HepG2 (cell line): ENCODE measurements around the gene ERP27. TPM values are rescaled to one million over a fixed set of nuclear protein-coding genes. Genes with fewer than 3 reads are reported as not detected.

Experiments used
- ATAC-seq: fragments of 200-7000 bp; cut with Tn5 transposase; 3 replicates; pipeline ENCODE4 v1.9.1; 2020; ENCODE audit warnings: mild to moderate bottlenecking, moderate library complexity
- BruUV-seq: library from RNA; stranded (reverse); fragments of 400-500 nt; replicated peaks from 2 replicates; lab custom pipeline; 2021; lab: Mats Ljungman, UMichigan
- CTCF ChIA-PET: fragments of 300-600 bp; formaldehyde crosslinking; extraction: SDS; loops from one replicate; lab custom pipeline; 2021; ENCODE audit warnings: low total read pairs, inconsistent platforms, low intra/inter-chr PET ratio; lab: Yijun Ruan, JAX
- POLR2A ChIA-PET: fragments of 350-600 bp; sonication (Branson Sonifier 250); formaldehyde crosslinking; loops from one replicate; lab custom pipeline; 2020; ENCODE audit warnings: antibody characterized with exemption, inconsistent platforms; lab: Yijun Ruan, JAX
- DNase-seq: peaks from one replicate; pipeline ENCODE4 v3.0.0-alpha.2; 2015; ENCODE audit warnings: low spot score
- FAIRE-seq: peaks from 3 replicates; lab custom pipeline; 2011; peaks lifted over from hg19 to GRCh38; lab: Jason Lieb, UNC
- H2AFZ ChIP-seq: one replicate; pipeline ENCODE4 v1.6.1; 2011; ENCODE audit warnings: low read length, inconsistent platforms
- H3K27ac ChIP-seq: fragments of 300-600 bp; 3 replicates; pipeline ENCODE4 v1.8.0; 2011; ENCODE audit warnings: mixed run types, mild to moderate bottlenecking, mixed read lengths, low read length, inconsistent platforms; ENCODE audit not compliant: insufficient read depth; ENCODE audit errors: extremely low read length
- H3K27me3 ChIP-seq, 2 experiments: fragments of 200-600 bp in 1 of 2; 2 replicates in 1 of 2; 3 replicates in 1 of 2; pipeline versions ENCODE4 v1.6.0 to v1.8.0; 2011; ENCODE audit warnings: low read length in 2 of 2, mild to moderate bottlenecking in 2 of 2, moderate library complexity in 2 of 2, inconsistent platforms in 1 of 2; ENCODE audit not compliant: insufficient read depth in 2 of 2, control insufficient read depth in 1 of 2
- H3K36me3 ChIP-seq, 2 experiments: fragments of 200-600 bp in 1 of 2; replicated peaks in 1 of 2; 2 replicates in 1 of 2; 3 replicates in 1 of 2; pipeline versions ENCODE4 v1.5.1 to v1.8.0; 2011; ENCODE audit warnings: low read length in 2 of 2, inconsistent platforms in 1 of 2; ENCODE audit not compliant: insufficient read depth in 2 of 2, control insufficient read depth in 1 of 2
- H3K4me1 ChIP-seq: 2 replicates; pipeline ENCODE4 v1.5.1; 2012; ENCODE audit warnings: low read length, inconsistent platforms; ENCODE audit not compliant: insufficient read depth
- H3K4me2 ChIP-seq: 2 replicates; pipeline ENCODE4 v1.6.0; 2011; ENCODE audit warnings: low read depth, low read length, inconsistent platforms
- H3K4me3 ChIP-seq, 3 experiments: fragments of 200-600 bp in 1 of 3; sonication (generic), shearing (Covaris generic) in 1 of 3; replicated peaks in 1 of 3; 2 replicates each; pipeline ENCODE4 v1.5.1; 2011 to 2016; ENCODE audit warnings: low read length in 3 of 3, inconsistent platforms in 2 of 3, low read depth in 2 of 3, mild to moderate bottlenecking in 2 of 3, control low read depth in 1 of 3, mixed read lengths in 1 of 3; ENCODE audit not compliant: insufficient read depth in 1 of 3
- H3K79me2 ChIP-seq: one replicate; pipeline ENCODE4 v1.6.1; 2011; ENCODE audit warnings: low read length, inconsistent platforms; ENCODE audit not compliant: insufficient read depth
- H3K9ac ChIP-seq: 2 replicates; pipeline ENCODE4 v1.6.0; 2011; ENCODE audit warnings: mild to moderate bottlenecking, low read depth, low read length, inconsistent platforms; ENCODE audit not compliant: insufficient read depth
- H3K9me3 ChIP-seq: 2 replicates; pipeline ENCODE4 v1.5.1; 2012; ENCODE audit warnings: mild to moderate bottlenecking, low read length
- H4K20me1 ChIP-seq: 2 replicates; pipeline ENCODE4 v1.6.0; 2011; ENCODE audit warnings: inconsistent platforms, mild to moderate bottlenecking, low read length, moderate library complexity; ENCODE audit not compliant: insufficient read depth
- NCOR1 ChIP-seq: fragments of 200-600 bp; sonication (generic); IDR thresholded peaks from 2 replicates; pipeline ENCODE4 v1.7.0; 2017; ENCODE audit warnings: antibody characterized with exemption, low read length, borderline replicate concordance
- NR2F6 ChIP-seq, 2 experiments: IDR thresholded peaks; 2 replicates each; pipeline ENCODE4 v1.6.1; 2016; ENCODE audit warnings: antibody characterized with exemption in 1 of 2, mild to moderate bottlenecking in 1 of 2
- POLR2A ChIP-seq, 2 experiments: IDR thresholded peaks; 2 replicates each; pipeline ENCODE4 v1.6.1; 2011; ENCODE audit warnings: low read depth in 2 of 2, low read length in 2 of 2, mild to moderate bottlenecking in 1 of 2, moderate library complexity in 1 of 2; ENCODE audit not compliant: insufficient read depth in 1 of 2
- POLR2AphosphoS2 ChIP-seq: IDR thresholded peaks from 2 replicates; pipeline ENCODE4 v1.6.1; 2011; ENCODE audit warnings: low read depth, low read length, improper control_type of control experiment
- TBL1XR1 ChIP-seq: fragments of 150-350 bp; IDR thresholded peaks from 2 replicates; pipeline ENCODE4 v1.6.1; 2014; ENCODE audit warnings: borderline replicate concordance, low read length; ENCODE audit not compliant: partially characterized antibody
- ZNF343 ChIP-seq: sonication (generic); formaldehyde crosslinking; IDR thresholded peaks from 2 replicates; pipeline ENCODE4 v1.4.0; 2020; ENCODE audit warnings: mild to moderate bottlenecking, missing genetic modification reagents
- ZNF879 ChIP-seq: sonication (generic); formaldehyde crosslinking; IDR thresholded peaks from 2 replicates; pipeline ENCODE4 v1.8.1; 2023; ENCODE audit warnings: missing genetic modification reagents
- WGBS: methylation state at CpG from one replicate; pipeline ENCODE4 v1.1.6; 2017; ENCODE audit warnings: low lambda C conversion rate; 5-methylcytosine and 5-hydroxymethylcytosine counted together
- in situ Hi-C: cut with HindIII; loops from 2 replicates; pipeline ENCODE4 v1.10.0; 2017; ENCODE audit warnings: low pct_unique_long_range_greater_than_20kb; ENCODE audit not compliant: extremely low pct_ligation_motif_present
- intact Hi-C: fragments of 100-400 bp; cut with micrococcal nuclease; formaldehyde crosslinking; loops from one replicate; pipeline ENCODE4 v1.10.0; 2022; ENCODE audit not compliant: unreplicated experiment
- polyA plus RNA-seq, 8 experiments: library from polyadenylated mRNA; depleted of rRNA in 3 of 8; stranded (reverse) in 7 of 8; unstranded in 1 of 8; fragments of >200 nt; fragmentation: Illumina TruSeq in 4 of 8; extraction: Trizol in 4 of 8; gene quantifications; 2 replicates each; pipeline versions ENCODE4 v1.2.1 to v1.2.3, GENCODE V29; 2011 to 2016; ENCODE audit warnings: low read depth in 4 of 8, missing spikeins in 1 of 8, mixed read lengths in 1 of 8; ENCODE audit not compliant: insufficient read depth in 1 of 8
- total RNA-seq, 5 experiments: library from RNA; depleted of rRNA; stranded (reverse); fragments of >200 nt; fragmentation: Illumina TruSeq; extraction: Trizol; gene quantifications; 2 replicates each; pipeline ENCODE4 v1.2.3, GENCODE V29; 2016; ENCODE audit warnings: low read depth in 1 of 5
- TF ChIP-seq, protein P1 (sequence below): sonication (generic); formaldehyde crosslinking; IDR thresholded peaks from 2 replicates; pipeline ENCODE4 v1.4.0; 2020; ENCODE audit warnings: mild to moderate bottlenecking, missing genetic modification reagents, borderline replicate concordance
- TF ChIP-seq, protein P2 (sequence below): sonication (generic); formaldehyde crosslinking; IDR thresholded peaks from 2 replicates; pipeline ENCODE4 v1.4.0; 2020; ENCODE audit warnings: missing genetic modification reagents, borderline replicate concordance
- TF ChIP-seq, protein P3 (sequence below): sonication (generic); formaldehyde crosslinking; IDR thresholded peaks from 2 replicates; pipeline ENCODE4 v1.5.1; 2020; ENCODE audit warnings: mild to moderate bottlenecking, missing genetic modification reagents

Gene ERP27
- total and polyA plus RNA-seq, 2 of the 13 experiments (the other 11 are each of a cell fraction or from before 2014, with no cell fraction given): 1.8 to 6.6 TPM

DNA sequence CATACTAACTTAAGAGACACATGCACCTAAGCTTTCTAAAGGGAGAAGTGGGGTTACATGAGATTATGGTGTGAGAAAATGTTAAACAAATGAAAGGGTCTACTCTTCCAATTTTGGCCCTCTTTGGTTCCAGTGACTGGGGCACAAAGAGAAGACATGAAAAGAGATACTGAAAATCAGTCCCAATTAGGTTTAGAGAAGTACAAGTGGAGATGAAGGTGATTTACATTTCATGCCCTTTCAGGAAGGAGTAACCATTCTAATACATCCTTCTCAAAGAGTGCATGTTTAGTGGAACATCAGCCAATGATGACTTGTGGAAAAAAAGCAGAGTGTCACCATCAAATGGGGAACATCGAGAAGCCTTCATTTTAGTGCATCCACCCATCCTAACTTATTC, 67.1 kb downstream of the ERP27 start (continued):
- no peak for TF ChIP-seq TBL1XR1

DNA sequence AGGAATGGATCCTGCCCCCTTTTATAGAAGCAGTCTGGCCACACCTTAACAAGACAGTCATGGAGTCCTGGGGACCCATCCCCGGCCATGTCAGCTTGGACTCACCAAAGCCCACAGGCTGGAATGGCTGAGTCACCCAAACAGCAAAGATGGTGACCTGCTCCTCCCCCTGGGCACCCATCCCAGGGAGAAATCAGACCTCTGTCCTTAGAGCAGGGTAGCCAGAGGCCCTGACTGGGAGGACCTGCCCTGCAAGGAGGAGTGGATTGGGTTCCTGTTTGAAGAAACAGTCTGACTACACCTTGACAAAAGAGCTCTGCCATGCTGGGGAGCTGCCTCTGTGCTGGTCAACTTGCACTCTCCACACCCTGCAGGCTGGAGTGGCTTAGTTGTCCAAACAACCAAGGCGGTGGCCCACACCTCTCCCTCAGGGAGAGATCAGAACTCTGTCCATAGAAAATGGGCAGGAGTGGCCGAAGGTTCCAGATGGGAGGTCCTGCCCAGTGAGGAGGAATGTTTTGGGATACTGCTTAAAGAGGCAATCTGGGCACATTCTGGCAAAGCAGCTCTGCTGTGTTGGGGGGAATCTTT, 69.3 kb downstream of the ERP27 start:
- H3K9me3 ChIP-seq: no peaks in the 10 kb centered on the region
- ATAC-seq (no peak), DNase-seq (no peak), FAIRE-seq (no peak)
- ChIA-PET POLR2A (no interaction called here), CTCF (no interaction called here)
- no peaks in the 10 kb centered on the region for H3K27me3 ChIP-seq
- H3K27ac ChIP-seq: no peak overlapping the region
- no peaks in the 10 kb centered on the region for H4K20me1 ChIP-seq
- no peaks in the 10 kb centered on the region for H3K36me3 ChIP-seq
- H2AFZ ChIP-seq: no peak overlapping the region
- H3K79me2 ChIP-seq: no peaks in the 10 kb centered on the region
- no peaks in the 10 kb centered on the region for H3K4me1 ChIP-seq
- no peak for TF ChIP-seq ZNF879 (CRISPR knock-in tag)
- TF ChIP-seq POLR2A (IDR thresholded peaks at IDR 0.05; ENCODE audit: insufficient read depth in 1 of 2, low read depth in 2 of 2, low read length in 2 of 2): no peak
- TF ChIP-seq, protein P1, sequence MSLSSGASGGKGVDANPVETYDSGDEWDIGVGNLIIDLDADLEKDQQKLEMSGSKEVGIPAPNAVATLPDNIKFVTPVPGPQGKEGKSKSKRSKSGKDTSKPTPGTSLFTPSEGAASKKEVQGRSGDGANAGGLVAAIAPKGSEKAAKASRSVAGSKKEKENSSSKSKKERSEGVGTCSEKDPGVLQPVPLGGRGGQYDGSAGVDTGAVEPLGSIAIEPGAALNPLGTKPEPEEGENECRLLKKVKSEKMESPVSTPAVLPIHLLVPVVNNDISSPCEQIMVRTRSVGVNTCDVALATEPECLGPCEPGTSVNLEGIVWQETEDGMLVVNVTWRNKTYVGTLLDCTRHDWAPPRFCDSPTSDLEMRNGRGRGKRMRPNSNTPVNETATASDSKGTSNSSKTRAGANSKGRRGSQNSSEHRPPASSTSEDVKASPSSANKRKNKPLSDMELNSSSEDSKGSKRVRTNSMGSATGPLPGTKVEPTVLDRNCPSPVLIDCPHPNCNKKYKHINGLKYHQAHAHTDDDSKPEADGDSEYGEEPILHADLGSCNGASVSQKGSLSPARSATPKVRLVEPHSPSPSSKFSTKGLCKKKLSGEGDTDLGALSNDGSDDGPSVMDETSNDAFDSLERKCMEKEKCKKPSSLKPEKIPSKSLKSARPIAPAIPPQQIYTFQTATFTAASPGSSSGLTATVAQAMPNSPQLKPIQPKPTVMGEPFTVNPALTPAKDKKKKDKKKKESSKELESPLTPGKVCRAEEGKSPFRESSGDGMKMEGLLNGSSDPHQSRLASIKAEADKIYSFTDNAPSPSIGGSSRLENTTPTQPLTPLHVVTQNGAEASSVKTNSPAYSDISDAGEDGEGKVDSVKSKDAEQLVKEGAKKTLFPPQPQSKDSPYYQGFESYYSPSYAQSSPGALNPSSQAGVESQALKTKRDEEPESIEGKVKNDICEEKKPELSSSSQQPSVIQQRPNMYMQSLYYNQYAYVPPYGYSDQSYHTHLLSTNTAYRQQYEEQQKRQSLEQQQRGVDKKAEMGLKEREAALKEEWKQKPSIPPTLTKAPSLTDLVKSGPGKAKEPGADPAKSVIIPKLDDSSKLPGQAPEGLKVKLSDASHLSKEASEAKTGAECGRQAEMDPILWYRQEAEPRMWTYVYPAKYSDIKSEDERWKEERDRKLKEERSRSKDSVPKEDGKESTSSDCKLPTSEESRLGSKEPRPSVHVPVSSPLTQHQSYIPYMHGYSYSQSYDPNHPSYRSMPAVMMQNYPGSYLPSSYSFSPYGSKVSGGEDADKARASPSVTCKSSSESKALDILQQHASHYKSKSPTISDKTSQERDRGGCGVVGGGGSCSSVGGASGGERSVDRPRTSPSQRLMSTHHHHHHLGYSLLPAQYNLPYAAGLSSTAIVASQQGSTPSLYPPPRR: no peak
- TF ChIP-seq, protein P2, sequence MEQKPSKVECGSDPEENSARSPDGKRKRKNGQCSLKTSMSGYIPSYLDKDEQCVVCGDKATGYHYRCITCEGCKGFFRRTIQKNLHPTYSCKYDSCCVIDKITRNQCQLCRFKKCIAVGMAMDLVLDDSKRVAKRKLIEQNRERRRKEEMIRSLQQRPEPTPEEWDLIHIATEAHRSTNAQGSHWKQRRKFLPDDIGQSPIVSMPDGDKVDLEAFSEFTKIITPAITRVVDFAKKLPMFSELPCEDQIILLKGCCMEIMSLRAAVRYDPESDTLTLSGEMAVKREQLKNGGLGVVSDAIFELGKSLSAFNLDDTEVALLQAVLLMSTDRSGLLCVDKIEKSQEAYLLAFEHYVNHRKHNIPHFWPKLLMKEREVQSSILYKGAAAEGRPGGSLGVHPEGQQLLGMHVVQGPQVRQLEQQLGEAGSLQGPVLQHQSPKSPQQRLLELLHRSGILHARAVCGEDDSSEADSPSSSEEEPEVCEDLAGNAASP (CRISPR knock-in tag): no peak
- TF ChIP-seq POLR2AphosphoS2: no peak
- TF ChIP-seq, protein P3, sequence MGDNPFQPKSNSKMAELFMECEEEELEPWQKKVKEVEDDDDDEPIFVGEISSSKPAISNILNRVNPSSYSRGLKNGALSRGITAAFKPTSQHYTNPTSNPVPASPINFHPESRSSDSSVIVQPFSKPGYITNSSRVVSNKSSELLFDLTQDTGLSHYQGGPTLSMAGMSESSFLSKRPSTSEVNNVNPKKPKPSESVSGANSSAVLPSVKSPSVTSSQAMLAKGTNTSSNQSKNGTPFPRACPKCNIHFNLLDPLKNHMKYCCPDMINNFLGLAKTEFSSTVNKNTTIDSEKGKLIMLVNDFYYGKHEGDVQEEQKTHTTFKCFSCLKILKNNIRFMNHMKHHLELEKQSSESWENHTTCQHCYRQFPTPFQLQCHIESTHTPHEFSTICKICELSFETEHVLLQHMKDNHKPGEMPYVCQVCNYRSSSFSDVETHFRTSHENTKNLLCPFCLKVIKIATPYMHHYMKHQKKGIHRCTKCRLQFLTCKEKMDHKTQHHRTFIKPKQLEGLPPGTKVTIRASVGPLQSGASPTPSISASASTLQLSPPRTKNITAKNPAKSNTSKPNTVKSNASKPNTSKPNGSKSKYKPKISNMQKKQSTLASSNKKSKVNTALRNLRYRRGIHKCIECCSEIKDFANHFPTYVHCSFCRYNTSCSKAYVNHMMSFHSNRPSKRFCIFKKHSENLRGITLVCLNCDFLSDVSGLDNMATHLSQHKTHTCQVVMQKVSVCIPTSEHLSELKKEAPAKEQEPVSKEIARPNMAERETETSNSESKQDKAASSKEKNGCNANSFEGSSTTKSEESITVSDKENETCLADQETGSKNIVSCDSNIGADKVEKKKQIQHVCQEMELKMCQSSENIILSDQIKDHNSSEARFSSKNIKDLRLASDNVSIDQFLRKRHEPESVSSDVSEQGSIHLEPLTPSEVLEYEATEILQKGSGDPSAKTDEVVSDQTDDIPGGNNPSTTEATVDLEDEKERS (CRISPR knock-in tag): no peak
- no peak for TF ChIP-seq NCOR1
- no peak for TF ChIP-seq ZNF343
- TF ChIP-seq NR2F6 (IDR thresholded peaks at IDR 0.05): no peak
- no peak for TF ChIP-seq NR2F6 (CRISPR knock-in tag; IDR thresholded peaks at IDR 0.05)
- H3K4me3 ChIP-seq: no peak overlapping the region
- no peak overlapping the region for H3K9ac ChIP-seq
- in situ Hi-C loops: no loop called here
- 0% methylated on average over 1 of the region's 3 CpGs for WGBS
- H3K4me2 ChIP-seq: no peak overlapping the region
- no TSS peak for BruUV-seq
- intact Hi-C loops: no loop called here
